NK-92 treated with Interleukin-12 subunit alpha and Interleukin-12 subunit beta, amount 100 ng/mL, for 24 hours (cell line): ENCODE measurements around the gene MYO1D.
"Not testable (repeated sequence)": the region's sequence is repeated elsewhere in the genome, so short reads cannot be mapped to it uniquely, and the experiment has no call there.

ENCODE experiments used
- DNase-seq: peaks from one replicate; lab custom pipeline; 2025; lab: John Stamatoyannopoulos, UW

Gene MYO1D

GRCh38 chr17:32854832-32855389, 22.0 kb downstream of the MYO1D start:
- no peak for DNase-seq

DNA sequence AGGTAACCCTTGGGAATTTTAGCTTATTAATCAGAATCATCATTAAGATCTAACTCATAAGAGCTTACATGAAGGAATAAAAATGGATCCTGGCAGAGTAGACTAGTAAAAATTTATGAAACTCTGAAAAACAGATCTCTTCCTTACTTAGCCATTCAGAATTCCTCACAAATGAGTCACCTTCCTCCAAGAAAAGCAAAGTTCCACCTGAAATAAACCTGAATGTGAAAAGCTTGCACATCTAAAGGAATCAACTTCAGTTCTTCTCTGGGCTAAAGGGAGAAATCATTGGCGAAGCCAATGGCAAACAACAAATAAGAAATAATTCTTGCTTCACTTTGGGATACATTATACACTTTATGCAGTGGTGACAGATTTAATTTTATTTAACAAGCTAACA, 22.7 kb downstream of the MYO1D start:
- no peak for DNase-seq

GRCh38 chr17:32852811-32853210, 24.1 kb downstream of the MYO1D start:
- DNase-seq, result no peak

GRCh38 chr17:32849879-32850278, 27.0 kb downstream of the MYO1D start:
- DNase-seq, result no peak

DNA sequence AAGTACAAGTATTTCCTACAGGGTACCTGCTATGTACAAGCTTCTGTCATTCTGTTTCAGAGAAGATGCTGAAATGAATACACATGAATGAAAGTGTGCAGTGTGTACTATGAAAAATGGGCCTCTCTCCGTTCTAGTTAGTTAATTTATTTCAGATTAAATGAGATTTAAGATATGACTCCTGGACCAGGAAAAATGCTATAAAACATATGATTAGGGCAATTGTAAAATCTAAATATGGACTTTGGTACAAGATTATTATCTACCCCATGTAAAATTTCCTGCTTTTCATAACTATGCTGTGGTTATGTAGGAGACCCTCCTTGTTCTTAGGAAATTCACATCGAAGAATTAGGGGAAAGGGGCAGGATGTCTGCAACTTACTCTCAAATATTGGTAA, 28.9 kb downstream of the MYO1D start:
- DNase-seq, result no peak

GRCh38 chr17:32846143-32846542, 30.8 kb downstream of the MYO1D start:
- no peak for DNase-seq

GRCh38 chr17:32840241-32840640, 36.7 kb downstream of the MYO1D start:
- DNase-seq, result no peak

DNA sequence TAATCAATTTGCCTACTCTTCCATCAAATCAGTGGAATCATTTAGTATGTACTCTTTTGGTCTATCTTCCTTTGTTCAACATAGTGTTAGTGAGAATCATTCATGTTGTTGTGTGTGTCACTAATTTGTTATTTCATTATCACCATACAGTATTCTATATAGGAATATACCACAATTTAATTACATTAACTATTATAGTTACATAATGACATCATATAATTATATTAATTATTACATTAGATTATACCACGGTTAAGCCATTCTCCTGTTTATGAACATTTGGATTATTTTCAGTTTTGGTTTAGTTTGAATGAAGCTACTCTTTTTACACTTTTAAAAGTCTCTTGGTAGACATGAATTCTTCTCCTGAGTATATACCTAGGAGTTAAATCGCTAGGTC, 40.4 kb downstream of the MYO1D start:
- DNase-seq, result no peak

DNA sequence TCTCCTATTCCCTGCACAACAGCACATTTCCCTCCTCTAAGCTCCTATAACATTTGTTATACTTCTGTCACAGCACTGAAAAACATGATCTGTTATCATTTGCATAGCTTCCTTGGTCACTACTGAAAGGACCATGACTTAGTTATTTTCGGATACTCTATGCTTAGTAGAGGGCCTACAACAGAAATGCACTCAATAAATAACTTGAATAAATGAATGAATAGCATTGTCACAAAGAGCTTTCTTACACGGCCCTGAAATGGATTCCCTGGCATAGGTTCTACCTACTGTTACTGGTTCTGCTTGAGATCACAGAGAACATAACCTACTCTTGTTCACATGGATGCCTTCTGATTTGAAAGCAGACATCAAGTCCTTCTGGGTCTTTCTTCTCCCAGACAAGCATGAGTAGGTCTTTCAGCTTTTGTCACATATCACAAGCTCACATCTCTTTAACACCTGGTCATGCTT, 41.6 kb downstream of the MYO1D start:
- no peak for DNase-seq

GRCh38 chr17:32834104-32834503, 42.8 kb downstream of the MYO1D start:
- no peak for DNase-seq

DNA sequence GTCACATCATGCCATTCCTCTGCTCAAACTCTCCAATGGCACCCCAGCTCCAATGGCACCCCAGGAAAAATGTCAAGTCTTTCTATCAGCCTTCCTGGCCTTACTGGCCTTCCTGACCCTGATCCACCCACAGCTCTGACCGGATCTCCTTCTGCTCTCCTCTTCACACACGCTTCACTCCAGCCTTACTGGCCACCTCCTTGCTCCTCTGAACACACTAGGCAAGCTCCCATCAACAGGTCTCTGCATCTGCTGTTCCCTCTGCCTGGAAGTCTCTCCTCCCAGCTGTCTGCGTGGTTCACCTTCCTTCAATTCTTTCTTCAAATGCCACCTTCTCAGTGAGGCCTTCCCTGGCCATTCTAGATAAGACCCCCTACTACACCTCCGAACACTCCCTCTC, 43.4 kb downstream of the MYO1D start:
- DNase-seq, result no peak

GRCh38 chr17:32833076-32833475, 43.8 kb downstream of the MYO1D start:
- DNase-seq, result no peak

GRCh38 chr17:32831627-32832243, 45.2 kb downstream of the MYO1D start:
- DNase-seq, result no peak

DNA sequence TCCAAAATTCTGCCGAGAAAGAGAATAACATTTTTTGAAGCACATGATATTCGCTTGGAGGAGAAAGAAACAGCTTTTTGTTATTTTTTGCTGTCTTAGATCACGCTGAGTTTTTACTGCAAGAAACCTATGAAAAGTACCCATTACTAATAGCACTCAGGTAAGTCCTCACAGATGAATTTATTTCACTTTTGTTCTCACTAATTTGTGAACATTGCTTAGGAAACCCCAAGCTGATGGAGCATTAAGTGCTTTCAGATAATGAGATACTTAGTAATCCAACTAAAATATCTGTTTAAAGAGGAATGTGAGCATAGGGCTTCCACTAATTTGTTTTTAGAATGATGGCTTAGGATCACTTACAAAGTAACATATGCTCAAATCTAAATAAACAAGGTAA, 45.7 kb downstream of the MYO1D start:
- no peak for DNase-seq

GRCh38 chr17:32828822-32829221, 48.1 kb downstream of the MYO1D start:
- DNase-seq, result no peak

GRCh38 chr17:32827227-32827626, 49.7 kb downstream of the MYO1D start:
- DNase-seq, result no peak

- DNase-seq, result no peak
These were observed 50.8 kb downstream of the MYO1D start for GRCh38 chr17:32826076-32826475.

- DNase-seq, result no peak
These were observed 52.6 kb downstream of the MYO1D start for GRCh38 chr17:32824334-32824733.

DNA sequence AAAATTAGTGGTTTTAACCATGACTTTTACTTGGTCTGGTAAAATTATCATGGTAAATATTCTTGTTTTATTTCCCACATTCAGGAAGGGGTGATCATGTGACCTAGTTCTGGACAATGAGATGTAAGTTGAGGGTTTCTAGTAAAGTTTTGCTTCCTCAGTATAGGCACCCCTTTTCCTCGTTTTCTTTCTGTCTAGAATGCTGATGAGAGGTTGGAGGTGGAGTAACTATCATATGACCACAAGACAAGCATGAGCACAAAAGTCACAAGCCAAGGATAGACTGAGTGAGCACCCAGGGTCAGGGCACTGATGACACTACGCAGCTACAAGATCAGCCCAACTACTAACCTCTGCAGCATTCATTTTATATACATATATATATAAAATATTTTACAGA, 53.9 kb downstream of the MYO1D start:
- DNase-seq, result no peak

DNA sequence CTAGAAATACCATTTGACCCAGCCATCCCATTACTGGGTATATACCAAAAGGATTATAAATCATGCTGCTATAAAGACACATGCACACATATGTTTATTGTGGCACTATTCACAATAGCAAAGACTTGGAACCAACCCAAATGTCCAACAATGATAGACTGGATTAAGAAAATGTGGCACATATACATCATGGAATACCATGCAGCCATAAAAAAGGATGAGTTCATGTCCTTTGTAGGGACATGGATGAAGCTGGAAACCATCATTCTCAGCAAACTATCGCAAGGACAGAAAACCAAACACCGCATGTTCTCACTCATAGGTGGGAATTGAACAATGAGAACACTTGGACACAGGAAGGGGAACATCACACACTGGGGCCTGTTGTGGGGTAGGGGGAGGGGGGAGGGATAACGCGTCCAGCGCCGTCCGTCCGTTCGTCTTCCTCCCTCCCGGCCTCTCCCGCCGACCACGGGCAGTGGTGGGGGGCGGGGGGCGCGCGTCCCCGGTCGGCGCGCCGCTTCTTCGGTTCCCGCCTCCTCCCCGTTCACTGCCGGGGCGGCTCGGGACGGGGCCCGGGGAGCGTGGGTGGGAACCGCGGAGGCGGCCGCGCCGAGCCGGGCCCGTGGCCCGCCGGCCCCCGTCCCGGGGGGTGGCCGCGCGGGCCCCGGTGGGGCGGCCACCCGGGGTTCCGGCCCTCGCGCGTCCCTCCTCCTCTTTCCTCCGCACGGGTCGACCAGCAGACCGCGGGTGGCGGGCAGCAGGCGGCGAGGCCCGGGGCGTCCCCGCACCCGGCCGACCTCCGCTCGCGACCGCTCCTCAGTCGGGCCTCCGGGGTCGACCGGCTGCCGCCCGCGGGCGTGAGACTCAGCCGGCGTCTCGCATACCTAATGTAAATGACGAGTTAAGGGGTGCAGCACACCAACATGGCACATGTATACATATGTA, 54.7 kb downstream of the MYO1D start:
- DNase-seq, result not testable (repeated sequence)

- DNase-seq, result no peak
These were observed 56.5 kb downstream of the MYO1D start for GRCh38 chr17:32820440-32820839.

GRCh38 chr17:32819787-32820186, 57.1 kb downstream of the MYO1D start:
- no peak for DNase-seq

DNA sequence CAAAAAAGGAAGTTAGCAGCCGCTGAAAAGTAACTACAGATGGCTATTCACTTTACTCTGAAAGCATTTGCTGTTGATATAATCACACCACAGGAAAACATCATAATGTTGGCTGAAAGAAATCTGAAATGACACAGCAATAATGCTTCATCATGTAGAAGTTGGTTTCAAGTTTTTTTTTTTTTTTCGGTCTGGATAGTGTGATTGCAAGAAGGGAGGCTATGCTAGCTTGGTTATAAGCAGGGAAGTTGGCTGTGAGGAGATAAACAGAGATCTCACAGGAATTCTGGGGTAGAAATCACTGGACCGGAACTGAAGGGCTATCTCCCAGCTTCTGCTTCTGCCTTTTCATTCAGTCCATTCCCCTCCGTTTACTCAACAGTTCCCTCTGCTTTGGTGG, 57.9 kb downstream of the MYO1D start:
- no peak for DNase-seq
